22Rv1 (cell line): ENCODE measurements around the gene PANK4.

Experiments
- H3K27ac ChIP-seq: fragments of 450-650 bp; 2 replicates; pipeline ENCODE4 v1.5.1; 2017
- CTCF ChIP-seq: fragments of 450-650 bp; IDR thresholded peaks from 2 replicates; pipeline ENCODE4 v1.5.1; 2017; ENCODE audit warnings: mild to moderate bottlenecking
- ZFX ChIP-seq: fragments of 450-650 bp; IDR thresholded peaks from 2 replicates; pipeline ENCODE4 v1.6.1; 2017; ENCODE audit warnings: antibody characterized with exemption, borderline replicate concordance

PANK4 gene

GRCh38 chr1:2548068-2548589 is 21.7 kb upstream of the PANK4 start:
- peak overlapping the region; percentile 99 for H3K27ac ChIP-seq

GRCh38 chr1:2547210-2548067 is 21.0 kb upstream of the PANK4 start:
- TF ChIP-seq CTCF (no peak), ZFX (no peak)
- peak overlapping the region; percentile 99 for H3K27ac ChIP-seq

More at GRCh38 chr1:2548068-2548589, 21.7 kb upstream of the PANK4 start:
- TF ChIP-seq CTCF (peak; percentile 96), ZFX (no peak)

- H3K27ac ChIP-seq, result peak overlapping the region; percentile 99
- no peak for TF ChIP-seq ZFX
- TF ChIP-seq CTCF, result no peak
These were observed 20.3 kb upstream of the PANK4 start for GRCh38 chr1:2546515-2547209.

- peak overlapping the region; percentile 99 for H3K27ac ChIP-seq
- TF ChIP-seq CTCF (no peak), ZFX (no peak)
These were observed 19.5 kb upstream of the PANK4 start for GRCh38 chr1:2545754-2546514.

GRCh38 chr1:2544875-2545640 is 18.7 kb upstream of the PANK4 start:
- H3K27ac ChIP-seq, result peak overlapping the region; percentile 99
- TF ChIP-seq ZFX, result no peak
- TF ChIP-seq CTCF, result no peak

GRCh38 chr1:2544093-2544874 is 17.9 kb upstream of the PANK4 start:
- TF ChIP-seq ZFX, result no peak
- no peak for TF ChIP-seq CTCF
- peak overlapping the region; percentile 32; the same call in 1 of the 2 replicates for H3K27ac ChIP-seq
